Lower leg skin (tissue), 3 donors: ENCODE results near the gene NRF1.

Source experiments
- CTCF ChIP-seq, 3 donors: fragments of 450-650 bp; IDR thresholded peaks; one replicate each; pipeline ENCODE4 v1.5.1; 2016; ENCODE audit warnings: antibody characterized with exemption in 3 of 3, mild to moderate bottlenecking in 3 of 3, moderate library complexity in 2 of 3
- POLR2A ChIP-seq, 2 donors: fragments of 450-650 bp; IDR thresholded peaks; one replicate each; pipeline ENCODE4 v1.6.1; 2016 to 2017; ENCODE audit warnings: antibody characterized with exemption in 2 of 2, mild to moderate bottlenecking in 1 of 2, moderate library complexity in 1 of 2

DNA sequence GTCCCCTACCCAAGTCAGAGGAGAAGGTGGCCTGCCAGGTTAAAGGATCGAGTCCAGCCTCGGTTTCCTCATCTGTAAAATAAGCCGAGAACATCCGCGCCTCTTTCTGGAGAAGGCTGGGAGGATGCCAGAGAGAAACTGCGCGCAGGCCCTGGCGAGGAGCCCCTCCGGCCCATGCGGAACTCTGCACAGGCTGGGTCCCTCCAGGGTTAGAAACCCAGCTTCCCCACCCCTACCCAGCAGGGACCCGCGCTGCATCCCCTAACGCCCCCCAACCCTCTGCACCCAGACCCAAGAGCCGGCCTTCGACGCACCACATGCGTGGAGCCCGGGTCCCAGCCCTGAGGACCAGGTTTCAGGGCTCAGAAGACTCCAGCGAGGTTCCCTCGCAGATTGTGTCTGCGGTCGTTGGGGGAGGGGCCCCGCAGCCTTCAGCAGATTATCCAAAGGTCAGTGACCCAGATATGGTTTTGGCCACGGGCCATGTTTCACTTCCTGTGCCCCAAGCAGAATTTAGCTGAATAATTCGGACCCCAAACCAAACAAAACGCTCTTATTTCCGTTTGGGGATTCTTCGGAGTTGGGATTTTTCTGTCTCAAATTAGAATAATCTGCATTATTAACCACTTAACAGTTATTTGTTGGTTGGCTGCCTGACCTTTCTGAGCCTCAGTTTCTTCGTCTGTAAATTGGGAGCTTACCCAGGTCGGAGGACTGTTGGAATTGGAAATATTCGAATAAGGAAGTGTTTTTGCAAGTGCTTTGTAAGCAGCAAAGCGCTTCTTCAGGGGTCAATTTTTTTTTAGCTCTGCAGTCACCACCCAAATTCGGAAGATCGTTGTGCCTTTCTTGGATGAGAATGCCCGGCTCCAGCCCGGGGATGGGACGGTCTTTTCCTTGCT, 173.5 kb downstream of the NRF1 start:
- TF ChIP-seq CTCF (IDR thresholded peaks at IDR 0.05) (no peak), POLR2A (IDR thresholded peaks at IDR 0.05) (no peak)
